GM18861 (cell line): ENCODE results near the gene VPS35.
A peak's percentile ranks its signal among the peaks of the same experiment; 100 is the strongest.
"Not testable (repeated sequence)": the region's sequence is repeated elsewhere in the genome, so short reads cannot be mapped to it uniquely, and the experiment has no call there.

Experiments
- ATAC-seq: cut with Tn5 transposase; IDR thresholded peaks from one replicate; pipeline ENCODE4 v1.9.1; 2021; ENCODE audit not compliant: unreplicated experiment

Gene VPS35

DNA sequence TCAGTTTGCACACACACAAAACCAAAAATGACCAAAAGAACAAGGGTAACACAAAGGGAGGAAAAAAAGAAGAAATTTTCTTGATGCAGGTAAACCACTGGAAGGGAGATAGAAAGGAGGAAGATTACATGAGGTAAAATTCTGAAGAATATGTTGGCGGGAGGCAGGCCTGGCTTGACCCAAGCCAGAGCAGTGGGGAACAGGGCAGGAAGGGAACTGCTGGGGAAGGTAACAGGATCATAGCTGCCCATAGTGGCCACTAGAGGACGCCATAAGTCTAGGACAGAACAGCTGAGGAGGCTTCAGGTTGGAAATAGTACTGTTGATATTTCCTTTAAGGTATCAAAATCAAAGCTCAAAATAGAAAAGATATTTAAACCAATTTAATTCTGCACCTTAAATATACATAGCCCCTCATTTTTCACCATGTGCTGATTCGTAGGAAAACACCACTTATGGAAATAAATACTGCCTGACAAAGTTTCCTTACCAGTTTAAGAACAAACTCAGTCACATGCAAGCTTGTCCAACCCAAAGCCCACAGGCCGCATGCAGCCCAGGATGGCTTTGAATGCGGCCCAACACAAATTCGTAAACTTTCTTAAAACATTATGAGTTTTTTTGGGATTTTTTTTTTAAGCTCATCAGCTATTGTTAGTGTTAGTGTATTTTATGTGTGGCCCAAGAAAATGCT, 15.5 kb downstream of the VPS35 start:
- ATAC-seq, result no peak

DNA sequence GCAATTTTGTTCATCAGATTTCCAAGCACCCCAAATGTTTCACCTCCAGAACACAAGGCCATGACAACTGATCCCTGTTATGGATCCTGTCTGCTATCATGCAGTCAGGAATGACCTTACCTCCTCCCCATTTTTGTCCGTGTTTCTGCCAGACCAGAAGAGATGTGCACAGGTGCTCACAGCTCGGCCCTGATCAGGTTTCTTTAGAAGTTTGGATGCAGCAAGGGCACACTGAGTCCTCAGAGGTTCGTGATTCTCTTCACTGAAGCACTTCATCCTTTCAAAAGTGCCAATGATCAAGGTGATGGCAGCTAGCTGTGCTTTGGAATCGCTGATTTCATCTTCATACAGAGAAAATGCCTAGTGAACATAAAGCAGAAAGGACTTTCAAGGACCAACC, 26.9 kb downstream of the VPS35 start:
- no peak for ATAC-seq

DNA sequence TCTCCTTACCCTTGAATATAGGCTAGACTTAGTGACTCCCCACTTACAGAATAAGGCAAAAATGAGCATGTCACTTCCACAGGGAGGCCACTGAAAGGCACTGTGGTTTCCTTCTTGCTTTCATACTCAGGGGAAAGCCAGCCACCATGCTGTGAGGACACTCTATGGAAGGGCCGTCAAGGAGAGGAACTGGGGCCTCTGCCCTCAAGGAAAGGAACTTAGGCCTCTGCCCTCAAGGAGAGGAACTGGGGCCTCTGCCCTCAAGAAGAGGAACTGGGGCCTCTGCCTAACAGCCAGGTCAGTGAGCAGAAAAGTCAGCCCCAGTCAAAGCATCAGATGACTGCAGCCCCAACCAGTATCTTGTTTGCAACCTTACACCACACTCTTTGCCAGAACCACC, 30.1 kb downstream of the VPS35 start:
- ATAC-seq, result peak; percentile 87

DNA sequence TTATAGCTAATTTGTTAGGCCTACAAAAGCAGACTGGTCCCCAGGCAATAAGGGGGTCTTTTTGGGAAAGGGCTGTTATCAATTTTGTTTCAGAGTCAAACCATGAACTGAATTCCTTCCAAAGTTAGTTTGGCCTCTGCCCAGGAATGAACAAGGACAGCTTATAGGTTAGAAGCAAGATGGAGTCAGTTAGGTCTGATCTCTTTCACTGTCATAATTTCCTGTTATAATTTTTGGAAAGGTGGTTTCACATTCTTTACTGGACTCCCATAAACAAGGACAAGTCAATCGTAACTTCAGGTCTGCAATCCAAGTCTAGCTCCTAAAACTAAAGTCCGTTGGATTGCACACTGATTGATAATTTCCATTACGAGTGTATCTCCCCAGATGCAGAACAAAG, 37.7 kb downstream of the VPS35 start:
- no peak for ATAC-seq

DNA sequence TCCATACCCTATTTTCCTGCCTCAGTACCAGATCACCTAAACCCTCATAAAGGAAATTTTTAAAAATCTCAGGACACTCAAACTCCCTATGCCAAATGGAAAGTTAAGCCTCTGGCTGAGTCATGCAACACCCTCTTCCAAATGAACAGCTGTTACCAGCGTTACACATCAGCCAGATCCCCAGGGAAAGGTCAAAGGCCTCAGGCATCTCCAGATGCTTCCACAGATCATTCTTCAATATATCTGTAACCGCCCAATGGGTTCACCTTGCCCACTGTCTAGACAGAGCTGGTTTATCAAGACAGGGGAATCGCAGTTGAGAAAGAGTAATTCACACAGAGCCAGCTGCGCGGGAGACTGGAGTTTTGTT, 38.7 kb downstream of the VPS35 start:
- ATAC-seq, result no peak

DNA sequence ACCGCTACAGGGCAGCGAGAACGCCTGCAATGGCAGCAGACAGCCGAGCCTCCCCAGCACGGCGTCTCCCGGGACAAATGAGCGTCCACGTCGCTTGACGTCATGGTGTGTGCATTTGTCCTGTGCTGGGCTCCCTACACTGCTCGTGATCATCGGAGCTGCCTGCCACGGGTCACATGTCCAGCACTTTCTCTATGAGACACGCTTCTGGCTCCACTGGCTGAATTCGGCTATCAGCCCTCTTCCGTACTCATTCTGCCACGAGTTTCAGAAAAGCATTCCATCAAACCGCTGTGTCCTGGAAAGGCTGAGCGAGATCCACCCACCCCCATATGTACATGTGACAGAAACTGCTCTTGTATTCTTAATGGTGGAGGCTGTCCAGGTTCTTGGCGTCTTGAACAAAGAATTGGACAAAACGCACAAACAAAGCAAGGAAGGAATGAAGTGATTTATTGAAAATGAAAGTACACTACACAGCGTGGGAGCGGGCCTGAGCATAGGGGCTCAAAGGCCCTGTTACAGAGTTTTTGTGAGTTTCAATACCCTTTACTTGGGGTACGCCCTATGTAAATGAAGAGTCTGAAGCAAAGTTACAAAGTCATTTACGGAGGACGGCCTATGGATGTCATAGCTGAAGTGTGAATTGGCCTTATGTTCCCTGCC, 39.3 kb downstream of the VPS35 start:
- ATAC-seq, result no peak

DNA sequence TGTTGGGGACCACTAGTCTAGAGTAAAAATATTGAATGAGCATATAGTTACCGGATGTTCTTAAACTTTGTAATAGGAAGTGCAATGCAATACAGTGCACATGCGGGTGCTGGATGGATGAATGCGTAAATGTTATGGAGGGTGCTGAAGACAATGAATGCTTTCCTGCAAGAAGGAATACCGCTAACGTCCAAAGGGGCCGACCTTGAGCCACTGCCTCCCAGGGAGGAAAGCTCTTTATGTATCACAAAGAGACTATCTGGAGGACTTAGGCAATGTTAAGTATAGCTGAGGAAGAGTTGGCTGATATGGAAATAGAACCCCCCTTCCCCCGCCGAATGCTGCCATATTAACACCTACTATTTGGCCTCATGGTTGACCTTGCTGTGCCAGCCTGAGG, 40.3 kb downstream of the VPS35 start:
- ATAC-seq, result no peak

DNA sequence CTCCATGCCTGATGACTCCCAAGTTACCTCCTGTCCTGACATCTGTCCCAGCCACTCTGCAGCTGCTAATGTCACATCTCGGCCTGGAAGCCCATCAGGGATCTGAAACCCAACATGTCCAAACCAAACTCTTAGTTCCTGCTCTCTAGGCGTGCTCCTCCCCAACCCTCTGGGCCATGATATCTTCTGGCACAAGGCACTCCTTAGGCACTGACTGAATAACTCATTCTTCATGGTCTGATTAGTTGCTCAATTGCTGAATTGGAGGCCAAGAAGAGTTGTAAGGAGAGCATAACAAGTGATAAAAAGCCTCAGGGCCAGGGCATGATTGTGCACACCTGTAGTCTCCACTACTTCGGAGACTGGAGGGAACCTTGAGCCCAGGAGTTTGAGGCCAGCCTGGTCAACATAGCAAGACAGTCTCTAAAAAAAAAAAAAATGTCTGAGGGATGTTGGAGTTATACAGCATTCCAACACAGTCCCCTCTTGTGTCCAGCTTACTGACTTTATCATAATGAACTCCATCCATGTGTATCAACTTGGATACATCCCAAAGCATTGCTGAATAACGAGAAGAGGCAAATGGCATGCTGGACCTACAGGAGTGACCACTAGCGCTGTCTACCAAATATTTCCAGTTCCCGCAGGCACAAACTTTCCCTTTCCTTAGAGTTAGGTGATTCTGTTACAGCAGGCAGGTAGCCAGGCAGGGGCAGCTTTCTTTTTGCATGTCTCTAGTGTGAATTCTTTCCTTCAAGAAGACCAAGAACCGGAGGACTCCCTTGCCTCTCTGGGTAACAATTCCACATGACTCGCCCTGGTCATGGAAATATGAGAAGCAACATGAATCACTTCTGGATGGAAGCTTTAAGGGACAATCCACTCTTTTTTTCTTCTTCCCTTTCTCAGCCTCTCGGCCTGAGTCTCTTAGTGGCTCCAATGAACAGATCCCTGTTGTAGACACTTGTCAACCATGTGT, 49.7 kb downstream of the VPS35 start:
- no peak for ATAC-seq

DNA sequence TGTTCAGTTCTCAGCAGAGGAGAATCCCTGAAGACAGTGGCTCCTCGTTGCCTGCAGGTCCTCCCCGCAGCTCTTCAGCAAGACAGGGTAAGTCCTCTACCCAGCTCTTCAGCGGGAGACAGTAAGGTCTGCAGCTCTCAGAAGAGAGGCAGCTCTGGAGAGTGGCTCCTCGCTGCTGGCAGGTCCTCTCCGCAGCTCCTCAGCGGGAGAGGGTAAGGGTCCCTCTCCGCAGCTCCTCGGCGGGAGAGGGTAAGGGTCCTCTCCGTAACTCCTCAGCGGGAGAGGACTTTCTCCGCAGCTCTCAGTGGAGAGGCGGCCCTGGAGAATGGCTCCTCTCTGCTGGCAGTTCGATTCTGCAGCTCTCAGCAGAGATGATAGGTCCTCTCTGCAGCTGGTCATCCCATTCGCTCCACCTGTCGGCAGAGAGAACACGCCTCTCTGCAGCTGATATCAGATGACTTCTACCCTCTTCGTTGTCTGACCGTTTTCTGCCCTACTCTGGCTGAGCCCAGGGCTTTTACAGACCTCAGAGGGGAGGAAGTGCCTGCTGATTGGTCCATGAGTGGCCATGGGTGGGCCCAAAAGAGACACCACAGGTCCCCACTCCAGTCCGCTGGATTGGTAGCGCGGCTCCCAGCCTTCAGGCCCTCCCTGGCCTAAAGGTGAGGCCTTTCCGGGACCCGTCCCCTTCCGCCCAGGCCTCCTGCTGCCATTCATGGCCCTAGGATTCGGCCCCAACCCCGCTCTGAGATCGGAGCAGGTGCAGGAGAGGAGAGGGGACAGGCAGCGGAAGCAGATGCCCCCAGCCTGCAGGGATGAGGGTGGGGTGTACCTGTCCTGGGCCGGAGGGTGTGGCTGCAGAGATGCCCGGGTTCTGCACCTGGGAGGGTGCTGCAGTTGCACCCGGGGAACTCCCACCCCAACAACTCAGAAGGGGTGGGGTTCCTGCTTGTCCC, 55.9 kb downstream of the VPS35 start:
- ATAC-seq, result no peak

DNA sequence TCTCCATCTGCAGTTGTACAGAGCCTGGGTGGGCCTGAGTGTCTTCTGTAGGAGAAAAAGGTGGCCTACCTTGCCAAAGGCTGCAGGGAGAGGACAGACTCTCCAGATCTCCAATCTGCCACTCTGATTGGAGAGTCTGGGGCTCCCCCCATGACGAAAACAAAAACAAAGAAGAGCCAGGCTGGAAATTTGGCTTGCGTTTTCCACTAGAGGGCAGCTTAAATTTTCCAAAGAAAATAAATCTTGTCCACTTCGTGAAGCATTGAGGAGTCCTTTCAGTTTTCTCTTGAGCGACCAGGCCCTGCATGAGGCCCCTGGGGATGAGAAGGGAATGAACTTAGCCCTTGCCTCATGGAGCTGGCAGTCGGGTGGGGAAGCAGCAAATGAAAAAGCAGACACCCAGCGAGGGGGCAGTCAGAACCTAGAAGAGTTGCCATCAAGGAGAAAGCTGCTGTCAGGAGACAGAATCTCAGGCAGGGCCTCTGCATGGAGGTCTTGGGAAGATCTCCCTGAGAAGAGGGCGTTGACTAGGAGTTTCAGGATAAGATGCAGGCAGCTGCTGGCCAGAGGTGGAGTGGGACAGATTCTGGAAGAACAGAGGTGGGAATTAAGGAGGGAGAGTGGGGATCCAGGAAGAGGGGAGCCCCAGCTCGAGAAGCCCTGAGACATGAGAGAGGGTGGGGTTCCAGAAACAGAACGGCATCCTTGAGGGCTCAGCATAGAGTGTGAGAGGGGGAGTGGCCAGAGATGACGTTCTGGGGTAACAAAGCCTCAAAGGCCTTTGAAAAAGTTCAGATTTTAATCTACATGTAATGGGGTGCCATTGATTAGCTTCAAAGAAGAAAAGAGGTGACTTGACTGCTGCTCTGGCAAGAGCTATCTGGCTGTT, 59.4 kb downstream of the VPS35 start:
- no peak for ATAC-seq

DNA sequence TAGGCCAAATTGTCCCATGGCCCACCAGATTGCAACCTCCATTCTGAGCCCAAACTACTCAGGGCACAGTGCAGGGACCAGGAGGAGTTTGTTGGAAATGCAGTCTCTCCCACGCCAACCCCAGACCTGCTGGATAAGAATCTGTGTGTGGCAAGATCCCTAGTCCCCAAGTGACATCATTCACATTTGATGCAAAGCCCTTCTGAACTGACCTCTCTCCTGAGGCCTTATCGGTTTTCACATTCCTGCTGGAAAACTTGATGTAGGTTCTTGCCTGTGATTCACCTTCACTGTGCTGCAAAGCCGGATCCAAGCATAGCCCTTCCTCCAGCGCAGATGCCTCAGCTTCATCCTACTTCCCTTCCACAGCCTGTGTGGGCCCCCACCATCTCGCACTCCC, 61.2 kb downstream of the VPS35 start:
- no peak for ATAC-seq

DNA sequence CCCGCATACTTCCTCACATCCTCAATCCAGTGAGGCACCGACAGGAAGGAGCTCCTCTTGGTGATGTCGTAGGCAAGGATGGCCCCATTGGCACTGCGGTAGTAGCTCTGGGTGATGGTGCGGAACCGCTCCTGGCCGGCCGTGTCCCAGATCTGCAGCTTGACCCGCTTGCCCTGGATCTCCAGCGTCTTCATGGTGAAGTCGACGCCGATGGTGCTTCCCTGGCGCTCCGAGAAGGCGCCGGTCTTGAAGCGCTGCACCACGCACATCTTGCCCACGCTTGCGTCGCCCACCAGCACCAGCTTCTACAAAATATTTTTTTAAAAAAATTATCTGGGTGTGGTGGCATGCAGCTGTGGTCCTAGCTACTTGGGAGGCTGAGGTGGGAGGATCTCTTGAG, 62.3 kb downstream of the VPS35 start:
- ATAC-seq, result not testable (repeated sequence)

DNA sequence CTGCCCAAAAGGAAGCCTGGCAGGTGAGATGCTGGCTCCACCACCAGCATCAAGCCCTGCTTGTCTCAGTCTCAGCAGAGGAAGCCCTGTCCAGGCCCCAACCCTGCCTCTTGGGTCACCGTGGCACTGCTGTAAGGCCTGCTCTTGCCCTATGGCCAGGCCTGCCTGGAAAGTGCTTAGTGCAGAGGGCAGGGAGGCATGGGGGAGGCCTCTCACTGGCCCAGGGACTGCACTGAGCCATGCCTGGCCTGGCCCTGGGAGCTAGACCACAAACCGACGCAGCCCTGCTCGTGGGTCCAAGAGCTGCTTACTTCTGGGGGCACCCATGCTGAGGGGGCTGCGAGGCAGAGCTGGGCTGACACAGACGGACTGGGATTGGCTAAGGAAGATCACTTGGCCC, 64.1 kb downstream of the VPS35 start:
- ATAC-seq, result not testable (repeated sequence)

DNA sequence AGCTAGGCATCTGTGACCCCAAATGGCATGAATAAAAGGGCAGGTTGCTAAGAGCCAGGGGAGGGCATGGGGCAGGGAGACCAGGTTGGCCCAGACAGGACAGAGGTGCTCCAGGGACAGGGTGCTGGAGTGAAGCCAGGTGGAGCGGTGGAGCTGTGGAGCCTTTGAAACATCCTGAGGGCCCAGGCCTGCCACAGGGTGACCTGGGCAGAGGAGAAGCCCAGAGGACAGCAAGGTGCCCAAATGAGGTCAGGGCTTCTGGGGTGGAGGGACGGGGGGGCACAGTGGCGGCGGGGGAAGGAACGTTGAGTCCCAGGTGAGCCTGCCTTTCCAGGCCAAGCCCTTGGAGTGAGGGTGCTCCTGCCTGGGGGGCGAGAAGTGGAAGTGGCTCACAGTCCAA, 65.3 kb downstream of the VPS35 start:
- ATAC-seq, result not testable (repeated sequence)

DNA sequence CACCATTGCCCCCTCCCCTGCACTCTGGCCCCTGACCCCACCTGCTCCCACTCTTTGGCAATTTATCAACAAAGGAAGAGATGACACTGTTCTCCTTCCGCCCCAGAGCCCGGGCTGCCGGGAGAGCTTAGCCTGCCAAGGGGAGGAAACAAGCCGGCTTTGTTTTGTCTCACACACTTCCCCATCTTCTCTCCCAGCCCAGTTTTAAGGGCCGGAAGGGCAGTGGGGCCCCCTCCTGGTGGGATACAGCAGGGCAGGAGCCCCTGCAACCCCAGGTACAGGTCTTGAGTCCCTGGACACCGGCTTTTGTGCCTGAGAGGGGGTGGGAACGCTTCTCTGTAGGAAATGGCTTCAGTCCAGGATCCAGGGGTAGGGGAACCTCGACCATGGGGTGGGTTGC, 65.7 kb downstream of the VPS35 start:
- not testable (repeated sequence) for ATAC-seq

DNA sequence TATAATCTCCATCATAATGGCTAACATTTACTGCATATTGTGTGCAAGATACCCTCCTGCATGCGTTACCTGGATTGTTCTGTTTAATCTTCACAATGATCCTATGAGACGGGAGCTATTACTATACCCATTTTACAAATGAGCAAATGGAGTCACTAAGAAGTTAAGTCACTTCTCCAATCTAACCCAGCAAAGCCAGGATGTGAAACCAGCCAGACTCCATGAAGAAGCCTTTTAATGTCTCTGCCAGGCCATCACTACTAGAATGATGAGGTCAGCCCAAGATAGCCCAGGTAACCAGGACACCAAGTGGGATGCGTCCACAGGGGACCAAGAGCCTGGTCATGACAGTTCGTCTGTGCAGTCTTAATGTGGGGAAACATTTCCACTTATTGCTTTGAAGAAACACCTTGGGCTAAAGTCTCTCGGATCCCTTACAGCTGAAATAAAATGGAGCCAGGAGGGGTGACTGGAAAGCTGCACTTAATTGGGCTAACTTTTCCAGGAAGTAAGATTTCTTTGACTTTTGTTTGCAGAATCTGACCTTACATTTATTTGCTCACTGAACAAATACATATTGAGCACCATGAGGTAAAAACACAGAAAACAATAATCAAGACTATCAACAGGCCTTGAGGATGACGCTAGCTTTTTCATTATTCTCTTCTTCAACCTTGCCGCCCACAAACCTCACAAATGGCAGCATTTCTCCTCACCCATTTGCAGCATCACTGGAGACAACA, 66.9 kb downstream of the VPS35 start:
- ATAC-seq, result no peak

DNA sequence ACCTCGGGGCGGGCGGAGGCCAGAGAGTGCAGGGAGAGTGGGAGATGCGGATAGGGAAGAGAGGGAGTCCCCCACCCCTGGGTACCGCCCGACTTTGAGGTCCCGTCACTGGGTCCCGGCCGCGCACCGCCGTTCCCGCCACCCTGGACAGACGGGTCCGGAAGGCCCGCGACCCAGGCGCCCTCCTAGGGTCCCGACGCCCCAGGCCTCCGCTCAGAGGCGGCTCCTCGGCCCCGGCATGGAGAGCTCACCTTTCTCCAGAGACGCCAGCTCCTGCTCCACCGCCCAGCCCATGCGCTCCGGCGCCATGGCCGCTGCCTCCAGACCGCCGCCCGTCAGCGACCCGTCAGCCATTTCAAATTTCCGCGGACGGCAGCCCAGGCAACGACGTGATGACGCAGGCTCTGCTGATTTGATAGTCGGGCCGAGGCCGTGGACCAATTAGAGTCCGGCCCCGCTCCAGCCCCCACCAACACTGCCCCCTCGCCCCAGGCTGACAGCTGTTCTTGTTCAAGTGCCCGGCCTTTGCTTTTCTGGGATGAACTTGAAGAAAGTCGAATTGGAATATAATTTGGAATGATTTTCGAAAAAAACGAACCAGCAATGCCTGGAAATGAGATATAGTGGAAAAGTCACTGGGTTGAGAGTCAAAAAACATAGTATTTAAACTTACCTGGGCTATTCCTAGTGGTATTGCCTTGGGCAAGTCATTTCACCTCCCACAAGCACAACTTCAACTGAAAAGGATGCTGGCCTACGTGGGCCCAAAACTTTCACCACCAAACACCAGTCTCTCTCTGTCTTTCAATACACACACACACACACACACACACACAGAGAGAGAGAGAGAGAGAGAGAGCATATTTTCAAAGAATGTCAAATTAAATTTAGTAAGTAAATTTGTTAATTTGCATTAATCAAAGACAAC, 67.7 kb downstream of the VPS35 start, which contains the start of gene SHCBP1:
Gene SHCBP1 (minus strand): TSS at position 374 of the 928 bp plus-strand sequence. CDS start 20 bp downstream, at position 354.
- peak; percentile 86 for ATAC-seq
